ENCODE measurements around the gene TUBB2A. TPM values are rescaled to one million over a fixed set of nuclear protein-coding genes. Genes with fewer than 3 reads are reported as not detected.

TUBB2A gene
- total and polyA plus RNA-seq, 2 of the 8 experiments (the other 6 are each of a cell fraction or from before 2014, with no cell fraction given), result 315 to 330 TPM

GRCh38 chr6:3136292-3137011, 20.9 kb downstream of the TUBB2A start:
- no peak for FAIRE-seq
- H3K36me3 ChIP-seq (ENCODE audit: control insufficient read depth in 2 of 4, insufficient read depth in 4 of 4, low read length in 3 of 4), result peaks cover 18 to 73% (median 40%) of the 10 kb centered on the region in 4 experiments

More at GRCh38 chr6:3136292-3137011, 20.9 kb downstream of the TUBB2A start:
- no peak overlapping the region for H4K91ac ChIP-seq (replicated peaks; ENCODE audit: insufficient read length, low read length)
- H4K20me1 ChIP-seq (replicated peaks in 1 of 2; ENCODE audit: control insufficient read depth in 1 of 2, insufficient read depth in 2 of 2, low read length in 2 of 2), result no peaks in the 10 kb centered on the region
- H2BK5ac ChIP-seq (ENCODE audit: low read depth, low read length), result no peak overlapping the region
- ChIA-PET POLR2A (ENCODE audit: partially characterized antibody) (interaction anchor here (0.5 to 1.4 kb wide), 4 partner anchors 16 to 58 kb away, joined by 3 to 4 read pairs (median 3); no protein-coding TSS in a partner anchor), CTCF (ENCODE audit: partially characterized antibody) (interaction anchor here (0.7 to 1.6 kb wide), 3 partner anchors 100 to 1265 kb away, joined by 3 to 4 read pairs (median 4); no protein-coding TSS in a partner anchor)
- H3K56ac ChIP-seq (replicated peaks; ENCODE audit: insufficient read length, low read depth, low read length), result no peak overlapping the region
- no peak overlapping the region for H4K8ac ChIP-seq (ENCODE audit: extremely low read depth, insufficient read depth, low read length)
- H3K27me3 ChIP-seq (replicated peaks in 1 of 4; ENCODE audit: control insufficient read depth in 3 of 4, extremely low read depth in 1 of 4, insufficient read depth in 3 of 4, low read length in 3 of 4), result no peaks in the 10 kb centered on the region
- H3K79me2 ChIP-seq (ENCODE audit: control insufficient read depth in 1 of 2, insufficient read depth in 2 of 2, low read length in 2 of 2), result no peaks in the 10 kb centered on the region
- no peak overlapping the region for H4K5ac ChIP-seq (ENCODE audit: insufficient read length, low read depth, low read length)
- no peak overlapping the region for H2BK120ac ChIP-seq (replicated peaks; ENCODE audit: low read depth, low read length)
- H2BK15ac ChIP-seq (ENCODE audit: low read length), result no peak overlapping the region
- no peaks in the 10 kb centered on the region for H3K23me2 ChIP-seq (ENCODE audit: low read depth, low read length)
- no peak overlapping the region for H2AK5ac ChIP-seq (ENCODE audit: low read depth, low read length)
- peaks cover 0 to 8% (median 1%) of the 10 kb centered on the region in 4 experiments; a peak in 2 of 7 replicates for H3K4me1 ChIP-seq (replicated peaks in 1 of 4; ENCODE audit: control insufficient read depth in 3 of 4, insufficient read depth in 4 of 4, low read length in 3 of 4)
- WGBS, 2 experiments (ENCODE audit: extremely low coverage in 1 of 2, insufficient coverage in 1 of 2, insufficient read length in 1 of 2, insufficient replicate concordance in 2 of 2, low coverage in 1 of 2, low lambda C conversion rate in 2 of 2, missing lambda C conversion rate in 1 of 2), result 81% methylated on average over 8 of the region's 8 CpGs; no CpG with 5 or more reads in 1 of the 2 experiments
- H3K4me3 ChIP-seq (ENCODE audit: extremely low read depth in 1 of 4, insufficient read depth in 2 of 4, low read depth in 3 of 4, low read length in 4 of 4), result no peak overlapping the region
- no peak overlapping the region for H3K18ac ChIP-seq (ENCODE audit: extremely low read depth, low read length)
- H3K4ac ChIP-seq (replicated peaks; ENCODE audit: insufficient read length, low read depth, low read length), result no peak overlapping the region
- H3K9ac ChIP-seq (replicated peaks in 1 of 4; ENCODE audit: extremely low read depth in 1 of 4, low read depth in 3 of 4, low read length in 3 of 4), result no peak overlapping the region
- H3K9me3 ChIP-seq (ENCODE audit: insufficient read depth in 2 of 2, low read depth in 1 of 2, low read length in 1 of 2), result no peaks in the 10 kb centered on the region
- DNase-seq (ENCODE audit: low read depth in 1 of 2, low spot score in 2 of 2), result no peak
- H3K14ac ChIP-seq (ENCODE audit: insufficient read length), result no peak overlapping the region
- no peak overlapping the region for H2AFZ ChIP-seq (ENCODE audit: low read length)
- no peak overlapping the region for H3K23ac ChIP-seq (ENCODE audit: insufficient read length)
- no peak overlapping the region for H2BK20ac ChIP-seq (ENCODE audit: low read length)
- H3K27ac ChIP-seq (ENCODE audit: low read depth, low read length), result no peak overlapping the region
- no peak overlapping the region for H2BK12ac ChIP-seq (ENCODE audit: low read depth, low read length)
- TF ChIP-seq TAF1 (IDR thresholded peaks at IDR 0.05; ENCODE audit: low read depth, low read length) (no peak), RAD21 (IDR thresholded peaks at IDR 0.05 in 1 of 2, conservative IDR thresholded peaks at IDR 0.05 in 1 of 2; ENCODE audit: low read depth in 2 of 2, low read length in 2 of 2) (no peak), SUZ12 (IDR thresholded peaks at IDR 0.05; ENCODE audit: low read length) (no peak), CEBPB (IDR thresholded peaks at IDR 0.05; ENCODE audit: low read depth, low read length) (no peak), NANOG (IDR thresholded peaks at IDR 0.05; ENCODE audit: insufficient read depth, low read depth, low read length, poor library complexity, severe bottlenecking) (no peak), KDM5A (IDR thresholded peaks at IDR 0.05; ENCODE audit: low read length) (no peak), MAX (IDR thresholded peaks at IDR 0.05) (no peak)
- TF ChIP-seq, protein P1, sequence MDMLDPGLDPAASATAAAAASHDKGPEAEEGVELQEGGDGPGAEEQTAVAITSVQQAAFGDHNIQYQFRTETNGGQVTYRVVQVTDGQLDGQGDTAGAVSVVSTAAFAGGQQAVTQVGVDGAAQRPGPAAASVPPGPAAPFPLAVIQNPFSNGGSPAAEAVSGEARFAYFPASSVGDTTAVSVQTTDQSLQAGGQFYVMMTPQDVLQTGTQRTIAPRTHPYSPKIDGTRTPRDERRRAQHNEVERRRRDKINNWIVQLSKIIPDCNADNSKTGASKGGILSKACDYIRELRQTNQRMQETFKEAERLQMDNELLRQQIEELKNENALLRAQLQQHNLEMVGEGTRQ (IDR thresholded peaks at IDR 0.05; ENCODE audit: low read length), result no peak
- no peaks in the 10 kb centered on the region for H3K79me1 ChIP-seq (ENCODE audit: low read depth, low read length)
- H3K4me2 ChIP-seq (ENCODE audit: insufficient read depth in 1 of 2, low read depth in 2 of 2, low read length in 2 of 2), result no peak overlapping the region
